HK-2 (cell line): ENCODE measurements around the gene EGFR.

Source experiments
- DNase-seq: peaks from one replicate; pipeline ENCODE4 v3.0.0-alpha.2; 2018; ENCODE audit not compliant: unreplicated experiment

The EGFR gene

GRCh38 chr7:55212176-55212575 is 193.4 kb downstream of the EGFR start:
- DNase-seq, result no peak

- no peak for DNase-seq
These were observed 194.0 kb downstream of the EGFR start for GRCh38 chr7:55212838-55213237.

GRCh38 chr7:55214707-55215106 is 195.9 kb downstream of the EGFR start:
- DNase-seq, result no peak

GRCh38 chr7:55223023-55223422 is 204.2 kb downstream of the EGFR start:
- DNase-seq, result no peak

GRCh38 chr7:55224111-55224510 is 205.3 kb downstream of the EGFR start:
- no peak for DNase-seq

GRCh38 chr7:55224810-55225209 is 206.0 kb downstream of the EGFR start:
- DNase-seq, result no peak

GRCh38 chr7:55230014-55230413 is 211.2 kb downstream of the EGFR start:
- no peak for DNase-seq

GRCh38 chr7:55231736-55232280 is 213.0 kb downstream of the EGFR start:
- DNase-seq, result no peak

- DNase-seq, result no peak
These were observed 214.2 kb downstream of the EGFR start for GRCh38 chr7:55233001-55233400.

- no peak for DNase-seq
These were observed 215.6 kb downstream of the EGFR start for GRCh38 chr7:55234408-55234807.

GRCh38 chr7:55235115-55235514 is 216.3 kb downstream of the EGFR start:
- no peak for DNase-seq

- no peak for DNase-seq
These were observed 217.0 kb downstream of the EGFR start for GRCh38 chr7:55235801-55236200.

GRCh38 chr7:55236476-55236875 is 217.7 kb downstream of the EGFR start:
- no peak for DNase-seq

- DNase-seq, result no peak
These were observed 218.5 kb downstream of the EGFR start for GRCh38 chr7:55237156-55237893.

- no peak for DNase-seq
These were observed 220.6 kb downstream of the EGFR start for GRCh38 chr7:55239406-55239805.

- no peak for DNase-seq
These were observed 221.8 kb downstream of the EGFR start for GRCh38 chr7:55240418-55241142.

GRCh38 chr7:55241958-55242357 is 223.1 kb downstream of the EGFR start:
- DNase-seq, result no peak

GRCh38 chr7:55242613-55243012 is 223.8 kb downstream of the EGFR start:
- DNase-seq, result no peak

- no peak for DNase-seq
These were observed 225.4 kb downstream of the EGFR start for GRCh38 chr7:55244006-55244745.

GRCh38 chr7:55245271-55245723 is 226.5 kb downstream of the EGFR start:
- peak; percentile 74 for DNase-seq

GRCh38 chr7:55246171-55246570 is 227.4 kb downstream of the EGFR start:
- no peak for DNase-seq

GRCh38 chr7:55247428-55247827 is 228.6 kb downstream of the EGFR start:
- DNase-seq, result no peak
